IPS DF 4.7 (cell line): ENCODE measurements around the gene ZNF771.

Experiments
- DNase-seq: peaks from one replicate; pipeline ENCODE4 v3.0.0-alpha.2; 2013; ENCODE audit warnings: low spot score; ENCODE audit errors: extremely low read depth

Gene ZNF771

DNA sequence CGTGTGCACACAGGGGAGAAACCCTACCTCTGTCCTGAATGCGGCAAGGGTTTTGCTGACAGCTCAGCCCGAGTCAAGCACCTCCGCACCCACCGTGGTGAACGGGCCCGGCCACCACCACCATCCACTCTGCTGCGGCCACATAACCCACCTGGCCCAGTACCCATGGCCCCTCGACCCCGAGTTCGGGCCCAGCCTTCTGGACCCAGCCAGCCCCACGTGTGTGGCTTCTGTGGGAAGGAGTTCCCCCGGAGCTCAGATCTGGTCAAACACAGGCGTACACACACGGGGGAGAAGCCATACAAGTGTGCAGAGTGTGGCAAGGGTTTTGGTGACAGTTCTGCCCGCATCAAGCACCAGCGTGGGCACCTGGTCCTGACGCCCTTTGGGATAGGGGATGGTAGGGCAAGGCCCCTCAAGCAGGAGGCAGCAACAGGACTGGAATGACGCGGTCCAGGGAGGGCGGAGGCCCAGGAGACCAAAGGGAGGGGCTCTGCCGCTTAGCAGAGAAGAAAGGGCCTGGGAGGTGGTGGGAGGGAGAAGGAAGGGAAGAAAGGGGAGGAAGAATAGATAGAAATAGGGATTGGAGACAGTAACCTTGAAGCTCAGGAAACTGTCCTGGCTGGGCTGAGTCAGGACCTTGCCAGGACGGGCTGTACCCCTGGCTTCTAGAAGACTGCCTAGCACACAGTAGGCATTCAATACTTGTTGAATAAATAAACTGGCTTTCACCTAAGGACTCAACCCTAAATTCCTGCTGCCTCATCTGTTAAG lies 8.6 kb upstream of the ZNF771 start:
- no peak for DNase-seq

DNA sequence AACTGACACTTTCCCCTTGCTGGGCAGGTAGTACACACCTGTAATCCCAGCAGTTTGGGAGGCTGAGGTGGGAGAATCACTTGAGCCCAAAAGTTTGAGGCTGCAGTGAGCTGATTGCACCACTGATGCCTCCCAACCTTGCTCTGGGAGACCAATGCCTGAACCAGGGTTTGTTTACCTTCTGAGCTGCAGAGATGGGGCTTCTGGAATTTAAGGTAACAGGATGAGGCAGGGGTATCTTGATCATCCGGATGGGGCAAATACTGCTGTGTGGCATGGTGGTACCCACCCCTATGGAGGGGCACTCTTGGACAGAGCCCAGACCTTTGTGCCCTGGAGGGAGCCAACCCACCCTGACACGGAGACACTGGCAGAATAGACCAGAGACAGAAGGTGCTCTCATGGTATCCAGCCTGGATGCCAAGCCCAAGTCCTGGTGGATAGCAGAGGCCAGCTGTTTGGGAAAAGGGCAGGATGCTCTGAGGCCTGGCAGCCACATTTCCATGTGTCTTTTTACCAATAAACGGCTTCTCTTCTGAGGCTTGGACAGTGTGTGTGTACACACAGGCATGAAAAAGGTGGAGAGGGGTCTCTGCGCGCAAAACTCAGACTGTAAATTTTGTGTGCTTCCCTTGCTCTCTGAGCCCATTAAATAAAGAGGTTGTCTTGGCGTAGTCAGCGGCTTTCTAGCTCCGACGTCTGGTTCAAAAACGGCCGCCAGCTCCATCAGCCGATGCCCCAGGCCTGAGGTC lies 7.8 kb upstream of the ZNF771 start:
- DNase-seq, result no peak

DNA sequence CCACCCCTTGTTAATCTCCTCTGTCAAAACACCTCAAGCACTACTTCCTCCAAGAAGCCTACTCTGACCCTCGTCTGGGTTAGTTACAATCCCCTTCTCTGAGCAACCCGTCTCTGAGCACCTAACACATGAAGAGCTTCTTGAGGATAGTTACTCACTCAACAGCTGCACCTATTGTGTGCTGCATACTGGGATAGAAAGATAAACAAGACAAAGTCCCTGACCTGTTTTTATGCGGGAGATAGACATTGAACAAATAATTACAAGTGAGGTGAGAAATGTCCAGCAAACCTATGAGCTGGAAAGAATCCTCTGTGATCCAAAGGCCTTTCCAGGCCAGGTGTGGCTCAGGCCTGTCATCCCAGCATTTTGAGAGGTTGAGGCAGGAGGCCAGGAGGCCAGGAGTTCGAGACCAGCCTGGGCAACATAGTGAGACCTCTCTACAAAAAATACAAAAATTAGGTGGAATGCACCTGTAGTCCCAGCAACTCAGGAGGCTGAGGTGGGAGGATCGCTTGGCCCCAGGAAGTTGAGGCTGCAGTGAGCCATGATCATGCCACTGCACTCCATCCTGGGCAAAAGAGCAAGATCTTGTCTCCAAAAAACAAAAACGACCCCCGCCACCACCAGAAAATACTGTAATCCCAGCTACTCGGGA lies 5.5 kb upstream of the ZNF771 start:
- DNase-seq, result no peak

DNA sequence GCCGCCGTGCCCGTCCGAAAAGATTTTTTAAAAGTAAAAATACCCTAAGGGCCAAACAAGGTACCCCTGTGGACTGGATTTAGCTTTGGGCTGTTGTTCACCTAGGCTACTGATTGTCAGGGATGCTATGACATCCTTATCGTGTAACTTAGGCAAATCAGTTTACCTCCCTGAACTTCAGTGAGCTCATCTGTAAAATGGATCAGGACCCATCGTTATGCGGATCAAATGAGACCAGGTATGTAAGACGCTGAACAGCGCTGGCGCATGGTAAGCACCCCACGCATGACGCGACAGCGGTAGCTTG lies 658 bp upstream of the ZNF771 start:
- no peak for DNase-seq

DNA sequence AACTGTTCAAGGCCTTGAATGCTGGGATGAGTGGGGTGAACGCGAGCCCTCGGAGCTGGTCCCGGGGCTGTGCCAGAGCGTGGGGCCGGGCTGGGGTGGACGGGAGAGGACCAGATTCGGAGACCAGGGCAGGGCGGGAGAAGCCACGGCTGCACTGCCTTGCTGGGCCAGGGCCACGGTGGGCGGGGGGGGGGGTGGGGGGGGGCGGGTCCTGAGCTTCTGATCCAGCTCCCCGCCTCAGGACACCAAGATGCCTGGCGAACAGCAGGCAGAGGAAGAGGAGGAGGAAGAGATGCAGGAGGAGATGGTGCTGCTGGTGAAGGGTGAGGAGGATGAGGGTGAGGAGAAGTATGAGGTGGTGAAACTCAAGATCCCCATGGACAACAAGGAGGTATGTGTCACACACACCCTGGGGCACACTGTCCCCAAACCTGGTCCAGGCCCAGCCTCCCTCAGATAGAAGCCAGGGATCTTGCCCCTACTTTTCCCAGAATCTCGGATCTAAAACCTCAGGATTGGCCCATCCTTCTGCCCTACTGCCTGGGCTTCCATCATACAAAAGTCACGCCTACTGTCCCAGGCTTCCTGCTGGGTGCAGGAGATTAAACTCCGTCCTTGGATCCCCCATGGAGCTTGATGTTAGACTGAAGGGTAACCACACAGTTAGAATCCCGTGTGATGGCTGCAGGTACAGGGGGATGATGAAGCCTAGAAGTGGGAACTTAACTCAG lies 563 bp downstream of the ZNF771 start:
- DNase-seq, result no peak

DNA sequence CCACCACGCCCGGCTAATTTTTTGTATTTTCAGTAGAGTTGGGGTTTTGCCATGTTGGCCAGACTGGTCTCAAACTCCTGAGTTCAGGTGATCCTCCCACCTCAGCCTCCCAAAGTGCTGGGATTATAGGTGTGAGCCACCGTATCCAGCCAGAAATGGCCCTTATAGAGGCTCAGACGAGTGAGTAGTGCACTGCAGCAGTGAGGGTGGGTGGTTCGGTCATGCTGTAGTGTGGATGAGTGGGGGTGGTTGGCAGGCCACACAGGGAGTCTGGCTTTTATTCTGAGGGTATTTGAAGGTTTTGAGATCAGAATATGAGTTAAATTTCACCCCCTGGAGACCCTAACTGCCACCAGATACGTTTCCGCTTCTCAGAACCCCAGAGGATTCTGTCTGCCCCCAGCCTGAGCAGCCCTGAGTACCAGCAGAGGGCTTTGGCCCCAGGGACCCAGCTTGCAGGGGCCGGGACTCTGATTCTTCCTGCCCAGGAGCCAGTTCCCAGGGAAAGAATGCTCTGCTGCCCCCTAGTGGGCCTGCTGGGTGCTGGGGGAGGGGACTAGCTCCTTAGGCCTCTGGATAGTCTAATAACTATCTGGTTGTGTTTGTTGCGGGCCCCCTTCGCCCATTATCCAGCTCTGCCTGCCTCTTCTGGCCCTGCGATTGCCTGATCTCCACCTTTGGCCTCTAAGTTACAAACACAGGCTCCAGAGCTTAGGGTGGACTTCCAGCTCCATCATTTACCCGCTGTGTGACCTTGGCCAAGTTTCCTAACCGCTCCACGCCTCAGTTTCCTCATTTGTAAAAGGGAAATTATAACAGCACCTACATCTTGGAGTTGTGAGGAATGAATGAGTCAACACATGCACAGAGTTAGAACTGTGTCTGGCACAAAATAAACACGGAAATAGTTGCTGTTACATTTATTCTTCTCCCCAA lies 2.0 kb downstream of the ZNF771 start:
- peak; percentile 78 for DNase-seq

DNA sequence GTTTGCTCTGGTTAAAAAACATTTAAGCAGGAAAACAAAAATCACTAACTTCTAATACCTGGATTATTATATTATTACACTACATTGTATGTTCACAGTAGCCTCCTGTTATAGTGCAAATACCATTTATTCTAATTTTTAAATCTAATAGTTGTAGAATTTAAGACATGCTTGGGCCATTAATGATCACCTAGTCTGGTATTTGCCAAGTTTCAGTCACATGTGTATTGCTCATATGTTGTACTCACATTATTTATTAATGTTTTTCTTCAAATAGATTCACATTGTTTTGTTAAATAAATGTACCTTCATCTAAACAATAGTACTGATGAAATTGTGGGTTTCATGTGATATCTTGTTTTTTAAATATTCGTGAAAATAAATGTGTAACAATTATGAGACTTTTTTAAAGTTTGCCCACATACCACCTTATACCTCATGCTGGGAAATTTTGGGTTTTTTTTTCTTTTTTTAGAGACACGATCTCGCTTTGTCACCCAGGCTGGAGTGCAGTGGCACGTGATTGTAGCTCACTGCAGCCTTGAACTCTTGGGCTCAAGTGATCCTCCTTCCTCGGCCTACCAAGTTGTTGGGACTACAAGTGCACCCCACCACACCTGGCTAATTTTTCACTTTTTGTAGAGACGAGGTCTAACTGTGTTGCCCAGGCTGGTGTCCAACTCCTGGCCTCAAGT lies 5.9 kb downstream of the ZNF771 start:
- DNase-seq, result no peak

DNA sequence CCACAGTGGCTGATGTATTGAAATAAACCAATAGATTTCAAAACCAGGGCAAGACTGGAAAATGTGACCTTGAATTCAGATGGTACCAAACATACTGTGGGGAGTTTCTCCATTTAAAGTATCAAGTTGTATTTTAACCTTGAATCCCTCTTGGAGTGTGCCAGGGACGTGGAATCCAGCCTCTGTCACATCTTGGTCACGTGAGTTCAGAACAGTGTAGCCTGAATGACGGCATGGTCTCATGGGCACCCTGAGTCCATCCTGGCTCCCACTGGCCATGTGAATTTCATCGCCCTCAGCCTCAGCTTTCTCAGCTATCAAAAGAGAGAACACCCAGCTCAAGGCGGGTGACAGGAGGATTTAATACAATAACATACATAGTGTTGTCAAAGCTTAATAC lies 6.8 kb downstream of the ZNF771 start:
- DNase-seq, result no peak

DNA sequence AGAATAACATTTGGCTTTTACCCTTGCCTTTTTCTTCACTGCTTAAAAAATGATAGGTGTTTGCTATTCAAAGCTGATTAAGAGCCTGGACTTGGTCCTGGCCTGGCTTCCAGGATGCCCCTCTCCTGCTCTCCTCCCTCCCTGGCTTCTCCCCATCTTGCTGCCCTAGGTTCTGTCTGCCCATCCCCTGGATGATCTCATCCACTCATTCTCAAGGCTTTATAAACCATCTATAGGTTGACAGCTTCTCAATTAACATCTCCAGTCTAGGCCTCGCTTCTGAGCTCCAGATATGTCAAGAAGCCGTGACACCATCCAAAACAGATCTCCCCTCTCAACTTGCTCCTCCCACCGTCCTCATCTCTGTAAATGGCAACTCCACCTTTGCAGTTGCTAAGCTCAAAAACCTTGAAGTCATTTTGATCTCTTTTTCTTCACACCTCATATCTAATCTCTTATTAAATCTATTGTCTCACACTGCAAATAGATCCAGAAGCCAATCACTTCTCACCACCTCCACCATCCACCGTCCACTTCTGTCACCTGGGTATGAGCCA lies 8.7 kb downstream of the ZNF771 start:
- DNase-seq, result no peak

DNA sequence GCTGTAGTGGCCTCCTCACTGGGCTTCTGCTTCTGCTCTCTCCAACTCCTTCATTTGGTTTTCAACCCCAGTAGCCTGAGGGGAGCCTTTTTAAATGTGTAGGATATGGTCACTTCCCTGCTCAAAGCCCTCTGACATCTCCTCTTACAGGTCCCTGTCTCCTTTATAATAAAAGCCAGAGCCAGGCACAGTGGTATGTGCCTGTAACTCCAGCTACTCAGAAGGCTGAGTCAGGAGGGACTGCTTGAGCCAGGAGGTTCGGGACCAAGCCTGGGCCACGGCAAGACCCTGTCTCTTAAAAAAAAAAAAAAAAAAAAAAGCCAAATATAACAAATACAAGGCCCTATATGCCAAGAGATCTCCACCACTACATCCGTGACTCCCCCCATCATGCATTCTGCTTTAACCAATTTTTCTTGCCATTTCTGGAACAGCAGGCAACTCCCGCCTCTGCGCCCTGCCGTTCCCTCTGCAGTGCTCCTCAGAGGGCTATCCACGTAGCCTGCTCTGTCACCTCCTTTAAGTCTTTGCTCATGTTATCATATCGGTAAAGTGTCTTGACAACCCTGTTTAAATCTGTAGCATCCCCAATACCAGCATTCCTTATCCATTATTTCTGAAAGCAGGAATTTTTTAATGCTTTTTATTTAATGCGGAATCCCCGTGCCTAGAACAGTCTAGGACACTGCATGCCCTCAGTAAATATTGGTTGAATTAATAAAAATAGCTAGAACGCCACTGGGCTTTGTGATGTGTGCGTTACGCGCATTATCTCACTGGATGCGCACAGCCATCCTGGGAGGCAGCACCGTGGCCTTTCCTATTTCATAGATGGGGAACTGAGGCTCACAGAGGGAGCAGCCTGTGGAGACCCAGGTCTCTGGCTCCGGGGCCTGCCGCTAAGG lies 9.5 kb downstream of the ZNF771 start:
- no peak for DNase-seq

DNA sequence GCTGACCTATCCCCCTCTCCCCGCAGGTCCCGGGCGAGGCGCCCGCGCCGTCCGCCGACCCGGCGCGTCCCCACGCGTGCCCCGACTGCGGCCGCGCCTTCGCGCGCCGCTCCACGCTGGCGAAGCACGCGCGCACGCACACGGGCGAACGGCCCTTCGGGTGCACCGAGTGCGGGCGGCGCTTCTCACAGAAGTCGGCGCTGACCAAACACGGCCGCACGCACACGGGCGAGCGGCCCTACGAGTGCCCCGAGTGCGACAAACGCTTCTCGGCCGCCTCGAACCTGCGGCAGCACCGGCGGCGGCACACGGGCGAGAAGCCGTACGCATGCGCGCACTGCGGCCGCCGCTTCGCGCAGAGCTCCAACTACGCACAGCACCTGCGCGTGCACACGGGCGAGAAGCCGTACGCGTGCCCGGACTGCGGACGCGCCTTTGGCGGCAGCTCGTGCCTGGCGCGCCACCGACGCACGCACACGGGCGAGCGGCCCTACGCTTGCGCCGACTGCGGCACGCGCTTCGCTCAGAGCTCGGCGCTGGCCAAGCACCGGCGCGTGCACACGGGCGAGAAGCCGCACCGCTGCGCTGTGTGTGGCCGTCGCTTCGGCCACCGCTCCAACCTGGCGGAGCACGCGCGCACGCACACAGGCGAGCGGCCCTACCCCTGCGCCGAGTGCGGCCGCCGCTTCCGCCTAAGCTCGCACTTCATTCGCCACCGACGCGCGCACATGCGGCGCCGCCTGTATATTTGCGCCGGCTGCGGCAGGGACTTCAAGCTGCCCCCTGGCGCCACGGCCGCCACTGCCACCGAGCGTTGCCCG lies 10.3 kb downstream of the ZNF771 start:
- peak; percentile 83 for DNase-seq

DNA sequence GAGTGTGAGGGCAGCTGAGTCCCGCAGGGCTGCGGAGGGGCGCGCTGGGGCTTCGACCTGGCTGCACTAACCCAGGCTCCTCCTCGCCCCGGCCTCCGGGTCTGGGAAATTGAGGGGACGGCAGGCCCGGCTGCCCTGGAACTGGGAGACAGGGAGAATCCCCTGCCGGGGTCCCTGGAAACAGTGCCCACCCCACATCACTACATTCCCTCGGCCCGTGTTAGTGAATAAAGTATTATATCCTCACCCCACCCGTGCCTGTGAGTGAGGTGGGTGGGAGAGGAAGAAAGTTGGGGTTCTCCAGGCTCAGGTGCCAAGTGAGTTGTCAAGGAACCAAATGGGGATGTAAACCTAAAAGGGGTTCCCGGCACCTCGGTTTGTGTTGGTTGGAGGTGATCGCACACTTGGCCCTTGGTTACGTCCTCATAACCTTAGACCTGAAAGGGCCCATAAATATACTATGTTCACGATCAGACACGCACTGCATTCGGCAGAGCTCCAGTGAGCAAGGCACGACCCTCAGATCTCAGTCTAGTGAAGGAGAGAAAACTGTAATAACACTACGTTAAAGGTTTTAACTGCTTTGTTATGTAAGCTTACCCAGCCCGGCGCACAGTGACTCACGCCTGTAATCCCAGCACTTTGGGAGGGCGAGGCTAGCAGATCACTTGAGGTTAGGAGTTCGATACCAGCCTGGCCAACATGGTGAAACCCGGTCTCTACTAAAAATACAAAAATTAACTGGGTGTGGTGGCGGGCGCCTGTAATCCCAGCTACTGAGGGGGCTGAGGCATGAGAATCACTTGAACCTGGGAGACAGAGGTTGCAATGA lies 11.2 kb downstream of the ZNF771 start:
- no peak for DNase-seq

DNA sequence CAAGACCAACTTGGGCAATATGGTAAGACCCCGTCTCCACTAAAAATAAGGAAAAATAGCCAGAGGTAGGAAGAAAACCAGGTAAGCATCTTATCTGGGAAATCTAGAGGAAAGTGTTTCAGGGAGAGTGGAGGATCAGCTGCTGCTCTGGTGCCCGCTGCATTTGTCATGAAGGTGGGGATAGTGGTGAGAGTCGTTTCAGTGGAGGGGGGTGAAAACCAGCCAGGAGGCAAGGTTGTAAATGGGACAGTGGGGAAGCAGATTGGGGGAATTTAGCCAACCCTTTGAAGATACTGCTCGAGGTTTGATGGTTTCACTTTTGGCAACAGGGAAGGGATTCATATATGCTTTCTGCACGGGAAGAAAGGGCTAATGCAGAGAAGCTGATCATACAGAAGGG lies 13.6 kb downstream of the ZNF771 start:
- DNase-seq, result no peak

DNA sequence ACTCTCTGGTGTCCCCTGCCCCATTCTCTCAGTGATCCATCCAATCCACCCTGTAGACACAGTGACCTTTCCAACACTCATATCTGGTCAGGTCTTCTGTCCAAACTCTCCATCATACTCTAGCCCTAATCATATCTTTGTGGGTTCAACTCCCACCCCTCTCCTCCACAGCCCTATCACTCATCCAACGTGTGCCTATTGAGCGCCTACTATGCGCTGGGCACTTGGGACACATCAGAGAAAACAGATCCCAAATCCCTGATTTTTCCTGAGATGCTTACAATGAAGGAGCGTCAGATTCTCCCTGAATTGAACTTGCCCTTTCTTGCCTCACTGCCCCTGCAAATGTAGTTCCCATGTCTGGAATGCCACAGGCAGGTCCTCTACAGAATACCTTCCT lies 20.6 kb downstream of the ZNF771 start:
- DNase-seq, result no peak

DNA sequence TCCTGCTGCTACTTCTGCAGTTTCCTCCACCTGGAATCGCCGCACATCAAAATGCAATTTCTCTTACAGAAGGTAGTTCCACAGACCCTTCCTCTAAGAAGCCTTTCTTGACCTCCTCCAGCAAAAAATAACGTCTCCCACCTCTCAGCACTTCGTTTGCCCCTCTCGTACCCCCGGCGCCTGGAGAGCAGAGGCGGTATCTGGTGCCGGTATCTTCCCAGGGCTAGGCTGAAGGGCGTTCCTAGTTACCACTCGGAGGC lies 21.9 kb downstream of the ZNF771 start:
- DNase-seq, result no peak

DNA sequence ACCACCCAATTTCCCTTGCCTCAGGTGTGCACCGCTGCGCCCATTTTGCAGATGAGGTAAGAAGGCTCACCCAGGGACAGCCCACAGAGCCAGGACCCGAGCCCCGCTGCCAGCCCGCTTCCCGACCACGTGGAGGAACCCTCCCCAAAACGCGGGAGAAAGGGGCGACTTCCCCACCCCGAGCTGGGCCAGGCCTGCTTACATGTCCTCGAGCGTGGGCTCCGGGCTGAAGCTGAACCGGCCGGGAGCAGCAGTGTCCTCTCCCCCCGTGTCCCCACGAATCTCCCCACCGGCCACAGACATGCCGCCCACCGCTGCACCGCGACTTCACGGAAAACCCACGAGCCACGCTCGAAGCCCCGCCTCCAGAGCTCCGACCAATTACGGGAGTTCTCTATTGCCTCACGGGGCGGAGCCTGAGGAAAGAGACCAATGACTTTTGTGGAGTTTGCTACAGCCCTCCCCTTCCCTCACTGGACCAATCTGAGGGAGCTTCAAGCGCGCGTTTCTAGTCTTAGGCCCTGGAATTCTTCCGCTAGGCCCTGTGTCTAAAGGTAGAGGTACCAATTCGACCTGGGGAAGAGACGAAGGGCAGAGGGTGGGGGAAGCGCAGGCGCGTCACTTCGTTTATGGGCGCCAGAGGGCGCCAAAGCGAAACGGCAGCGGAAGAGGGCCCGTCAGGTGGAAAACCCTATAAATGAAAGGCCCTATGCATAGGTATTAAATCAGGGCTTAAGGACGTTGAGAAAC lies 22.4 kb downstream of the ZNF771 start, which contains the start of gene DCTPP1:
DCTPP1 (minus strand) TSS at position 353 of the 750 bp plus-strand sequence; CDS start at position 303, 50 bp downstream.
- peak; percentile 99 for DNase-seq
